ENCODE data around the gene ISCA1. TPM values are rescaled to one million over a fixed set of nuclear protein-coding genes. Genes with fewer than 3 reads are reported as not detected.

The ISCA1 gene
- total RNA-seq, 2 experiments from 2014 or later, result 27.1 to 27.4 TPM

GRCh38 chr9:86285261-86285660 is 2.9 kb upstream of the ISCA1 start:
- no peak overlapping the region for H3K4me3 Mint-ChIP-seq
- no peak for DNase-seq
- ChIA-PET CTCF (interaction anchor here (1.2 kb wide), 1 partner anchor 10 kb away, joined by 3 read pairs; no protein-coding TSS in a partner anchor), POLR2A (no interaction called here)
- peaks cover 9% of the 10 kb centered on the region for H3K36me3 Mint-ChIP-seq (ENCODE audit: low read depth)
- no peaks in the 10 kb centered on the region for H3K9me3 Mint-ChIP-seq (ENCODE audit: low read depth)
- intact Hi-C loops (cut with DNase I, micrococcal nuclease), result loop anchor here in 1 of 2 experiments (10.0 kb wide), 1 partner anchor 1180 kb away; no protein-coding TSS in a partner anchor
- no peak for ATAC-seq
- no peaks in the 10 kb centered on the region for H3K27me3 Mint-ChIP-seq
- no peak overlapping the region for H3K27ac Mint-ChIP-seq
- H3K4me1 Mint-ChIP-seq, result peaks cover 23% of the 10 kb centered on the region

- Mint-ChIP-seq H3K4me3 (peak overlapping the region; percentile 82), H3K27me3 (no peaks in the 10 kb centered on the region), H3K36me3 (ENCODE audit: low read depth) (peaks cover 13% of the 10 kb centered on the region), H3K9me3 (ENCODE audit: low read depth) (no peaks in the 10 kb centered on the region), H3K27ac (peak overlapping the region; percentile 95), H3K4me1 (peaks cover 37% of the 10 kb centered on the region)
- ChIA-PET CTCF (interaction anchor here (1.0 kb wide), 1 partner anchor 83 kb away, joined by 3 read pairs; no protein-coding TSS in a partner anchor), POLR2A (interaction anchor here (1.5 kb wide), 1 partner anchor 70 kb away, joined by 4 read pairs; no protein-coding TSS in a partner anchor)
- DNase-seq (no peak), ATAC-seq (peak; percentile 63)
- intact Hi-C loops (cut with DNase I, micrococcal nuclease), result loop anchor here (1.0 to 10.0 kb wide), 11 partner anchors 20 to 1182 kb away; partner anchors contain the start of genes NAA35 (in 2 of the 2), TUT7 (in 2 of the 2) and GAS1 (in 1 of the 2)
Observed at GRCh38 chr9:86282979-86283535, 719 bp upstream of the ISCA1 start.

DNA sequence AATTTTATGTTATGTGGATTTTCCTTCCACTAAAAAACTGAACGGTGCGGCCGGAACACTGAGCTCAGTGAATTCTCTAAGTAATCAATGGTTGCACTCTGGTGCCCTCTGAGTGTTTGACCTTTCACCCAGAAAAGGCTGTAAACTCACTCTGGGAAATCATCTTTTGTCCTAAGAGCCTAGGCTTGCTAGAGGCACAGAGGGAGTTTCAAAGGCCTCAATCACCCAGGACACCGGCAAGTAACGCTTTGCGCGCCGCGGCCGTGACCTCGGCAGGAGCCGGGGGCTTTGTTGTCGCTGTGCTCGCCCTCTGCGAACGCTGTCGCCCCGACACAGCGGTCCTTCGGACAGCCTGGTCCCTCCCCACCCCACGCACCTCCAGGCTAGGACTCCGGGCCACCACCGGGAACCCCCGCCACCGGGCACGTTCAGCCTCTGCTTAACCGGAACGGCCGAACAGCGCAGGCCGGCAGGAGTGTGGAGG is 703 bp downstream of the ISCA1 start:
- DNase-seq (no peak), ATAC-seq (peak; percentile 2)
- intact Hi-C loops (cut with DNase I, micrococcal nuclease), result loop anchor here (1.0 to 10.0 kb wide), 11 partner anchors 22 to 1183 kb away; partner anchors contain the start of genes NAA35 (in 2 of the 2), TUT7 (in 2 of the 2) and GAS1 (in 1 of the 2)
- H3K4me3 Mint-ChIP-seq, result peak overlapping the region; percentile 82
- H3K27me3 Mint-ChIP-seq, result no peaks in the 10 kb centered on the region
- H3K9me3 Mint-ChIP-seq (ENCODE audit: low read depth), result no peaks in the 10 kb centered on the region
- H3K27ac Mint-ChIP-seq, result peak overlapping the region; percentile 89
- POLR2A ChIA-PET, result interaction anchor here (0.7 to 1.5 kb wide), 3 partner anchors 24 to 339 kb away, joined by 3 to 4 read pairs (median 4); no protein-coding TSS in a partner anchor
- H3K36me3 Mint-ChIP-seq (ENCODE audit: low read depth), result peaks cover 15% of the 10 kb centered on the region
- CTCF ChIA-PET, result interaction anchor here (0.5 to 1.0 kb wide), 2 partner anchors 79 to 82 kb away, joined by 3 to 4 read pairs; no protein-coding TSS in a partner anchor
- peaks cover 47% of the 10 kb centered on the region for H3K4me1 Mint-ChIP-seq

DNA sequence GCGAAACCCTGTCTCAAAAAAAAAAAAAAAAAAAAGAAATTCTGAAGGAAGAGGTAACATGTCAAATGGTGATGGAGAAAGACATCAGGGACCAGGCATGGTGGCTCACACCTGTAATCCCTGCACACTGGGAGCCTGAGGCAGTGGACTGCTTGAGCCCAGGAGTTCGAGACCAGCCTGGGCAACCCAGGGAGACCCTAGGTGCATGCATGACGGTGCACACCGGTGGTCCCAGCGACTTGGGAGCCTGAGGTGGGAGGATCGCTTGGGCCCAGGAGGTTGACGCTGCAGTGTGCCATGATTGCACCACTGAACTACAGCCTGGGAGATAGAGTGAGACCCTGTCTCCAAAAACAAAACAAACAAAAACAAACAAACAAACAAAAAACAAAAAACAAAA is 1.8 kb downstream of the ISCA1 start:
- peaks cover 15% of the 10 kb centered on the region for H3K36me3 Mint-ChIP-seq (ENCODE audit: low read depth)
- intact Hi-C loops (cut with DNase I, micrococcal nuclease), result loop anchor here in 1 of 2 experiments (5.0 to 10.0 kb wide), 3 partner anchors 78 to 1184 kb away; no protein-coding TSS in a partner anchor
- ATAC-seq, result no peak
- ChIA-PET CTCF (interaction anchor here (0.6 kb wide), 1 partner anchor 126 kb away, joined by 3 read pairs; no protein-coding TSS in a partner anchor), POLR2A (interaction anchor here (0.6 kb wide), 2 partner anchors 224 to 281 kb away, joined by 3 read pairs; no protein-coding TSS in a partner anchor)
- H3K4me1 Mint-ChIP-seq, result peaks cover 47% of the 10 kb centered on the region
- no peak overlapping the region for H3K27ac Mint-ChIP-seq
- no peak for DNase-seq
- no peaks in the 10 kb centered on the region for H3K27me3 Mint-ChIP-seq
- H3K9me3 Mint-ChIP-seq (ENCODE audit: low read depth), result no peaks in the 10 kb centered on the region
- peak overlapping the region; percentile 82 for H3K4me3 Mint-ChIP-seq

DNA sequence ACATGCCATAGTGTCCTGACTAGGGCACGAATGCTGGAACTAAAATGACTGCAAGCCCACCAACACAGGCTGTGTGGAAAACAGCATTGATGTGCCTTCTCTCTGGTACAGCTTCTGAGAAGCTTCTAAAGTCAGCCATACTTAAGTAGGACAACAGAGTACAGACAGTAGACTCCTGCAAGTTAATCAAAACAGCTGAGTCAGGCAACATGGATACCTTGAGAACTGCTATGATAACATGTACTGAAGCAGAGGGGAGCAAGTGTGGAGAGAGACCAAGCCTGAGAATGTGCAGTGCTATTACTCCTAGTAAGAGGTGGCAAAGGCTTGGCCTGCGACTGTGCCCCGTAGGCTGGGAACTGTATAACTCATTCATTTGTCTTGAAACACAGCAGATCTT is 2.5 kb downstream of the ISCA1 start:
- no peak overlapping the region for H3K27ac Mint-ChIP-seq
- intact Hi-C loops (cut with DNase I, micrococcal nuclease), result loop anchor here in 1 of 2 experiments (5.0 to 10.0 kb wide), 3 partner anchors 78 to 1185 kb away; no protein-coding TSS in a partner anchor
- ChIA-PET POLR2A (interaction anchor here (0.6 kb wide), 1 partner anchor 280 kb away, joined by 3 read pairs; no protein-coding TSS in a partner anchor), CTCF (interaction anchor here (0.6 kb wide), 1 partner anchor 125 kb away, joined by 3 read pairs; no protein-coding TSS in a partner anchor)
- no peaks in the 10 kb centered on the region for H3K27me3 Mint-ChIP-seq
- H3K4me1 Mint-ChIP-seq, result peaks cover 47% of the 10 kb centered on the region
- peak overlapping the region; percentile 53 for H3K4me3 Mint-ChIP-seq
- H3K9me3 Mint-ChIP-seq (ENCODE audit: low read depth), result no peaks in the 10 kb centered on the region
- H3K36me3 Mint-ChIP-seq (ENCODE audit: low read depth), result peaks cover 16% of the 10 kb centered on the region
- no peak for DNase-seq
- no peak for ATAC-seq

GRCh38 chr9:86277072-86277471 is 5.3 kb downstream of the ISCA1 start:
- ChIA-PET CTCF (interaction anchor here (1.9 kb wide), 1 partner anchor 76 kb away, joined by 4 read pairs; no protein-coding TSS in a partner anchor), POLR2A (no interaction called here)
- ATAC-seq, result no peak
- Mint-ChIP-seq H3K36me3 (ENCODE audit: low read depth) (peaks cover 33% of the 10 kb centered on the region), H3K27me3 (no peaks in the 10 kb centered on the region), H3K27ac (no peak overlapping the region), H3K9me3 (ENCODE audit: low read depth) (no peaks in the 10 kb centered on the region), H3K4me3 (no peak overlapping the region), H3K4me1 (peaks cover 36% of the 10 kb centered on the region)
- DNase-seq, result no peak
- intact Hi-C loops (cut with DNase I, micrococcal nuclease), result no loop called here

DNA sequence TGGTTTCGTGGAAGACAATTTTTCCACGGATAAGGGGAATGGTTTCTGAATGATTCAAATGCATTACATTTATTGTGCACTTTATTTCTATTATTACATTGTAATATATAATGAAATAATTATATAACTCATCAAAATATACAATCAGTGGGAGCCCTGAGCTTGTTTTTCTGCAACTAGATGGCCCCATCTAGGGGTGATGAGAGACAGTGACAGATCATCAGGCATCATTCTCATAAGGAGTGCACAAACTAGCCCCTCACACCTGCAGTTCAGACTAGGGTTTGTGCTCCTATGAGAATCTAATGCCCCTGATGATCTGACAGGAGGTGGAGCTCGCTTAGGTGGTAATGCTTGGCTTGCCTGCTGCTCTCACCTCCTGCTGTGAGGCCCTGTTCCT is 6.4 kb downstream of the ISCA1 start:
- no peak overlapping the region for H3K4me3 Mint-ChIP-seq
- H3K27me3 Mint-ChIP-seq, result no peaks in the 10 kb centered on the region
- no peak overlapping the region for H3K27ac Mint-ChIP-seq
- ATAC-seq (no peak), DNase-seq (no peak)
- ChIA-PET CTCF (interaction anchor here (0.7 to 1.0 kb wide), 3 partner anchors 65 to 355 kb away, joined by 3 read pairs; no protein-coding TSS in a partner anchor), POLR2A (no interaction called here)
- no peaks in the 10 kb centered on the region for H3K9me3 Mint-ChIP-seq (ENCODE audit: low read depth)
- peaks cover 44% of the 10 kb centered on the region for H3K36me3 Mint-ChIP-seq (ENCODE audit: low read depth)
- H3K4me1 Mint-ChIP-seq, result peaks cover 30% of the 10 kb centered on the region
- intact Hi-C loops (cut with DNase I, micrococcal nuclease), result no loop called here

DNA sequence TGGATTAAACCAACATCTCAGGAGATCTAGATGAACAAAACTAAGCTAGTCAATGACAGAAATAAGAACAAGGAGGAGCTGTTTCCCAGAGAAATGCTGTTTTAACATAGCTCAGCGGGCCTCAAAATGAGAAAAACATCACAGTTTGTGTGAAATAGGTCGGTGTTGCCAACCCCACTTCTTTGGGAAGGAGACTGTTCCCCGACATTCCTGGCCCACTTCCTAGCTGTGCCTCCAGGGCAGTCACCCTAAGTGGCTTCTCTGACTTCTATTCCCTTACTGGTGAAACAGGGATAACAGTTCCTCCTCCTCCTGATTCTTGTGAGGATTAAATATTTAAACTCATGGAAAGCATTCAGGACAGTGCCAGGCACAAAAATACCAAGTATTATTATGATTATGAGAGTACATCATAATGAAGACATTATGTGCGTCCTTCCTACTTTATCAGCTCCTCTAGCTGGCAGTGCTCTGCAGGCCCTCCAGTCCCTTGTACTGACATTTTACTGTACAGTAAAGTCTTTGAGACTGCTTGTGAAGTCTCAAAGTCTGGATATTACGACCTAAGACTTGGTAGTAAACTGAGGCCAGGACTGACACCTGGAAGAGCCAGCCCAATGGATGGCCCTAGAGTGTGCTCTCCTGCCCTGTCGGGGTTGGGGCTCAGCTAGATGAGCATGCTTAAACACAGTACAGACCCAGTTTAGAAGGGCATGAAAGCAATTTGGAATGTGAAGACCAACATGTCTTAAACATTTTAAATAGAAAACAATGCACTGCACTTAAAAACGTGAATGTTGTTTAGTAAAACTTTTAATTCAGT is 7.3 kb downstream of the ISCA1 start:
- Mint-ChIP-seq H3K27me3 (no peaks in the 10 kb centered on the region), H3K4me3 (no peak overlapping the region), H3K9me3 (ENCODE audit: low read depth) (no peaks in the 10 kb centered on the region), H3K4me1 (peaks cover 22% of the 10 kb centered on the region), H3K36me3 (ENCODE audit: low read depth) (peaks cover 45% of the 10 kb centered on the region), H3K27ac (no peak overlapping the region)
- DNase-seq (no peak), ATAC-seq (no peak)
- ChIA-PET POLR2A (no interaction called here), CTCF (interaction anchor here (0.7 kb wide), 1 partner anchor 354 kb away, joined by 3 read pairs; no protein-coding TSS in a partner anchor)
- intact Hi-C loops (cut with DNase I, micrococcal nuclease), result no loop called here

GRCh38 chr9:86272221-86272620 is 10.1 kb downstream of the ISCA1 start:
- ChIA-PET POLR2A (no interaction called here), CTCF (no interaction called here)
- intact Hi-C loops (cut with DNase I, micrococcal nuclease), result no loop called here
- Mint-ChIP-seq H3K4me1 (peaks cover 3% of the 10 kb centered on the region), H3K4me3 (no peak overlapping the region), H3K36me3 (ENCODE audit: low read depth) (peaks cover 41% of the 10 kb centered on the region), H3K27ac (no peak overlapping the region), H3K27me3 (no peaks in the 10 kb centered on the region), H3K9me3 (ENCODE audit: low read depth) (no peaks in the 10 kb centered on the region)
- DNase-seq (no peak), ATAC-seq (no peak)

DNA sequence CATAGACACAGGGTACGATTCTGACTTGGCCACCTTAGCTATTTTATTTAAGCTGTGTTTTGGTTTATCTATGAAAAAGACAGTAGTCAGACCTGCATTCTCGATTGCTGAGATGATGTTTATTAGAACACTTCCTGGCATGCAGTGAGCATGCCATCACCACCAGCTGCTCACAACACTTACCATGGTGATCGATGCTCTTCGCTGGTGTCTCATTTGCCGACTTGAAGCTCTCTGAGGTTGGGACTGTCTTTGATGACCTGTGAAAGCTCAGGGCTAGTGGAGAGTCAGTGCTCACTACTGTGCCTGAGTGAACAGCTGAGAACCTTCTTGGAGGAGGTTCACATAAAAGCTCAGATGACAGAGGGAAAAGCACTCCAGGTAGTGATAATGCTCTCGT is 18.5 kb downstream of the ISCA1 start:
- Mint-ChIP-seq H3K27me3 (no peaks in the 10 kb centered on the region), H3K4me3 (no peak overlapping the region), H3K36me3 (ENCODE audit: low read depth) (peaks cover 33% of the 10 kb centered on the region), H3K9me3 (ENCODE audit: low read depth) (no peaks in the 10 kb centered on the region), H3K4me1 (peaks cover 4% of the 10 kb centered on the region), H3K27ac (no peak overlapping the region)
- POLR2A ChIA-PET, result no interaction called here
- no peak for ATAC-seq
- DNase-seq, result no peak
- CTCF ChIA-PET, result interaction anchor here (0.7 kb wide), 1 partner anchor 11 kb away, joined by 3 read pairs; no protein-coding TSS in a partner anchor
- intact Hi-C loops (cut with DNase I, micrococcal nuclease), result loop anchor here in 1 of 2 experiments (10.0 kb wide), 1 partner anchor 239 kb away; no protein-coding TSS in a partner anchor

GRCh38 chr9:86262492-86262891 is 19.8 kb downstream of the ISCA1 start:
- intact Hi-C loops (cut with DNase I, micrococcal nuclease), result loop anchor here in 1 of 2 experiments (10.0 kb wide), 1 partner anchor 238 kb away; no protein-coding TSS in a partner anchor
- H3K27me3 Mint-ChIP-seq, result no peaks in the 10 kb centered on the region
- H3K4me3 Mint-ChIP-seq, result no peak overlapping the region
- peaks cover 31% of the 10 kb centered on the region for H3K36me3 Mint-ChIP-seq (ENCODE audit: low read depth)
- CTCF ChIA-PET, result interaction anchor here (0.6 to 1.2 kb wide), 2 partner anchors 60 to 62 kb away, joined by 3 to 4 read pairs; no protein-coding TSS in a partner anchor
- H3K27ac Mint-ChIP-seq, result no peak overlapping the region
- H3K9me3 Mint-ChIP-seq (ENCODE audit: low read depth), result no peaks in the 10 kb centered on the region
- ATAC-seq (no peak), DNase-seq (no peak)
- H3K4me1 Mint-ChIP-seq, result peaks cover 4% of the 10 kb centered on the region
- POLR2A ChIA-PET, result no interaction called here
